Activated B cell treated with CpG ODN at 0.5 μM for 24 hours (primary cell): ENCODE measurements around the gene MIDN. TPM values are rescaled to one million over a fixed set of nuclear protein-coding genes. Genes with fewer than 3 reads are reported as not detected.

ENCODE experiments used
- ATAC-seq: fragments of 200-7000 bp; cut with Tn5 transposase; one replicate; pipeline ENCODE4 v1.10.0; 2021; ENCODE audit warnings: low read depth, mild to moderate bottlenecking, moderate library complexity
- CTCF ChIA-PET: fragments of 350-600 bp; sonication (Branson Sonifier 250); formaldehyde crosslinking; loops from one replicate; lab custom pipeline; 2021; ENCODE audit warnings: antibody characterized with exemption; lab: Charles Lee
- POLR2A ChIA-PET: fragments of 350-600 bp; sonication (Branson Sonifier 250); formaldehyde crosslinking; loops from one replicate; lab custom pipeline; 2021; ENCODE audit warnings: antibody characterized with exemption; lab: Charles Lee
- DNase-seq: peaks from one replicate; pipeline ENCODE4 v3.0.0; 2022
- H3K27ac Mint-ChIP-seq: one replicate; pipeline ENCODE4 v1.8.0; 2020; ENCODE audit warnings: mixed read lengths
- H3K27me3 Mint-ChIP-seq: one replicate; pipeline ENCODE4 v1.8.0; 2021; ENCODE audit warnings: mixed read lengths
- H3K36me3 Mint-ChIP-seq: one replicate; pipeline ENCODE4 v1.8.0; 2021; ENCODE audit warnings: low read depth, mixed read lengths
- H3K4me1 Mint-ChIP-seq: one replicate; pipeline ENCODE4 v1.8.0; 2021; ENCODE audit warnings: mixed read lengths
- H3K4me3 Mint-ChIP-seq: one replicate; pipeline ENCODE4 v1.8.0; 2020; ENCODE audit warnings: mild to moderate bottlenecking, mixed read lengths
- H3K9me3 Mint-ChIP-seq: one replicate; pipeline ENCODE4 v1.8.0; 2020; ENCODE audit warnings: mixed read lengths
- intact Hi-C: fragments of 100-400 bp; cut with micrococcal nuclease; formaldehyde crosslinking; loops from one replicate; pipeline ENCODE4 v1.15.1; 2024
- total RNA-seq: library from RNA; stranded (reverse); gene quantifications from 2 replicates; pipeline ENCODE4 v1.2.3, GENCODE V29; 2022
- TF ChIP-seq, protein P1 (sequence below): fragments of 200-600 bp; IDR thresholded peaks from one replicate; pipeline ENCODE4 v1.8.0; 2022; ENCODE audit warnings: antibody characterized with exemption, mild to moderate bottlenecking

Gene MIDN
- total RNA-seq, 1 donor from 2014 or later: 68.4 TPM

DNA sequence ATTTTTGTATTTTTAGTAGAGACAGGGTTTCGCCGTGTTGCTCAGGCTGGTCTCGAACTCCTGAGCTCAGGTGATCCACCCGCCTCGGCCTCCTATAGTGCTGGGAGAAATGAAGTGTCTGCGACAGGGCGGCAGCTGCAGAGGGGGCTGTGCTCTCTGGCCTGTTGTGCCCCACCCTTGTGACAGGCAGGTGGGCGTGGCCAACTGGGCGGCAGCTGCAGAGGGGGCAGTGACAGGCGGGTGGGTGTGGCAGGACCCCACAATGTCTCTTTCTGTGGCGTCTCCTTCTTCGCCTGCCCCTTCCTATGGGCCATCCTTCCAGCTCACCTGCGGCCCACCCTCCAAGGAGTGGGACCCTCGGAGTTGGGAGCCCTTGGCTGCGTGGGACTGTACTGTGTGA is 31.0 kb upstream of the MIDN start:
- Mint-ChIP-seq H3K9me3 (no peaks in the 10 kb centered on the region), H3K27ac (no peak overlapping the region), H3K36me3 (peaks cover 28% of the 10 kb centered on the region), H3K27me3 (no peaks in the 10 kb centered on the region), H3K4me1 (peaks cover 14% of the 10 kb centered on the region), H3K4me3 (no peak overlapping the region)
- no peak for DNase-seq
- intact Hi-C loops: no loop called here
- POLR2A ChIA-PET: no interaction called here
- CTCF ChIA-PET: interaction anchor here (0.9 kb wide), 1 partner anchor 27 kb away, joined by 3 read pairs; no protein-coding TSS in a partner anchor
- TF ChIP-seq, protein P1, sequence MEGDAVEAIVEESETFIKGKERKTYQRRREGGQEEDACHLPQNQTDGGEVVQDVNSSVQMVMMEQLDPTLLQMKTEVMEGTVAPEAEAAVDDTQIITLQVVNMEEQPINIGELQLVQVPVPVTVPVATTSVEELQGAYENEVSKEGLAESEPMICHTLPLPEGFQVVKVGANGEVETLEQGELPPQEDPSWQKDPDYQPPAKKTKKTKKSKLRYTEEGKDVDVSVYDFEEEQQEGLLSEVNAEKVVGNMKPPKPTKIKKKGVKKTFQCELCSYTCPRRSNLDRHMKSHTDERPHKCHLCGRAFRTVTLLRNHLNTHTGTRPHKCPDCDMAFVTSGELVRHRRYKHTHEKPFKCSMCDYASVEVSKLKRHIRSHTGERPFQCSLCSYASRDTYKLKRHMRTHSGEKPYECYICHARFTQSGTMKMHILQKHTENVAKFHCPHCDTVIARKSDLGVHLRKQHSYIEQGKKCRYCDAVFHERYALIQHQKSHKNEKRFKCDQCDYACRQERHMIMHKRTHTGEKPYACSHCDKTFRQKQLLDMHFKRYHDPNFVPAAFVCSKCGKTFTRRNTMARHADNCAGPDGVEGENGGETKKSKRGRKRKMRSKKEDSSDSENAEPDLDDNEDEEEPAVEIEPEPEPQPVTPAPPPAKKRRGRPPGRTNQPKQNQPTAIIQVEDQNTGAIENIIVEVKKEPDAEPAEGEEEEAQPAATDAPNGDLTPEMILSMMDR: no peak
- ATAC-seq: no peak

GRCh38 chr19:1218751-1219567 is 29.4 kb upstream of the MIDN start:
- no peaks in the 10 kb centered on the region for H3K27me3 Mint-ChIP-seq
- H3K27ac Mint-ChIP-seq: no peak overlapping the region
- ChIA-PET CTCF (no interaction called here), POLR2A (no interaction called here)
- no peak for ATAC-seq
- intact Hi-C loops: no loop called here
- H3K4me3 Mint-ChIP-seq: no peak overlapping the region
- TF ChIP-seq, protein P1: no peak
- peaks cover 6% of the 10 kb centered on the region for H3K4me1 Mint-ChIP-seq
- no peaks in the 10 kb centered on the region for H3K9me3 Mint-ChIP-seq
- peaks cover 25% of the 10 kb centered on the region for H3K36me3 Mint-ChIP-seq
- DNase-seq: no peak

DNA sequence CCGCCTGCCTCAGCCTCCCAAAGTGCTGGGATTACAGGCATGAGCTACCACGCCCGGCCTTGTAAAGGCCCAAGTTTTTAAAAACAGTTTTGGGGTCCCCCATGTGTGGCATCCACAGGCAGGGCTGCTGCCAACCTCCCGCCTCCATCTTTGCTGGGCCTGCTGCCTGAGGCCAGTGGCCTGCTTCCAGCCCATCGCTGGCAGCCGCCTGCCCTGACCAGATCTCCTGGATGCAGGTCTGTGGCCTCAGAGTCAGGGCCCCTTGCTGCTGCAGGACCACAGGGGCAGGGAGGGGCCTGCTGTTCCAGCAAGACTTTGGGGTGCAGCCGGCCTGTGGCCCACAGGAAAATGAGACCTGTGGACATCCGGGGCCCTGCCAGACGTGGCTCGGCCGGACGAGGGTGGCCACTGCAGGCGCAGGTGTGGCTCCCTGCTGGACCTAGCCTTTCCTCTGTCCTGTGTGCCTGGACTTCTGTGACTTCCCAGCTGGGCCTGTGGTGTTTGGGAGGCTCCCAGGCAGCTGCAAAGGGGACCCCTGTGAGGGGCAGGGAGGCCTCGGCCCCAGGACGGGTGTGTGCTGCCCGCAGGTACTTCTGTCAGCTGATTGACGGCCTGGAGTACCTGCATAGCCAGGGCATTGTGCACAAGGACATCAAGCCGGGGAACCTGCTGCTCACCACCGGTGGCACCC is 28.5 kb upstream of the MIDN start:
- no peak overlapping the region for H3K27ac Mint-ChIP-seq
- POLR2A ChIA-PET: no interaction called here
- TF ChIP-seq, protein P1: no peak
- intact Hi-C loops: no loop called here
- peaks cover 26% of the 10 kb centered on the region for H3K36me3 Mint-ChIP-seq
- no peak for DNase-seq
- CTCF ChIA-PET: interaction anchor here (1.2 kb wide), 1 partner anchor 219 kb away, joined by 3 read pairs; no protein-coding TSS in a partner anchor
- no peaks in the 10 kb centered on the region for H3K27me3 Mint-ChIP-seq
- H3K4me1 Mint-ChIP-seq: peaks cover 2% of the 10 kb centered on the region
- ATAC-seq: no peak
- H3K9me3 Mint-ChIP-seq: no peaks in the 10 kb centered on the region
- no peak overlapping the region for H3K4me3 Mint-ChIP-seq

GRCh38 chr19:1220477-1220930 is 27.9 kb upstream of the MIDN start:
- ATAC-seq (no peak), DNase-seq (no peak)
- peaks cover 29% of the 10 kb centered on the region for H3K36me3 Mint-ChIP-seq
- H3K4me1 Mint-ChIP-seq: peaks cover 2% of the 10 kb centered on the region
- ChIA-PET POLR2A (no interaction called here), CTCF (interaction anchor here (1.2 kb wide), 1 partner anchor 219 kb away, joined by 3 read pairs; no protein-coding TSS in a partner anchor)
- H3K4me3 Mint-ChIP-seq: no peak overlapping the region
- H3K27ac Mint-ChIP-seq: no peak overlapping the region
- TF ChIP-seq, protein P1: no peak
- H3K27me3 Mint-ChIP-seq: no peaks in the 10 kb centered on the region
- intact Hi-C loops: no loop called here
- H3K9me3 Mint-ChIP-seq: no peaks in the 10 kb centered on the region
